Activated CD4-positive, alpha-beta T cell treated with anti-CD3 and anti-CD28 coated beads, Interleukin-10, Interleukin-2, amounts not matched to agents 100 ng/mL and 50 ng/mL, durations not matched to agents 16 hours and 8 hours (primary cell): ENCODE measurements around the gene PLEKHO1.
"Not testable (repeated sequence)": the region's sequence is repeated elsewhere in the genome, so short reads cannot be mapped to it uniquely, and the experiment has no call there.

Source experiments
- DNase-seq: peaks from one replicate; pipeline ENCODE4 v3.0.0-alpha.2; 2020

PLEKHO1 gene

DNA sequence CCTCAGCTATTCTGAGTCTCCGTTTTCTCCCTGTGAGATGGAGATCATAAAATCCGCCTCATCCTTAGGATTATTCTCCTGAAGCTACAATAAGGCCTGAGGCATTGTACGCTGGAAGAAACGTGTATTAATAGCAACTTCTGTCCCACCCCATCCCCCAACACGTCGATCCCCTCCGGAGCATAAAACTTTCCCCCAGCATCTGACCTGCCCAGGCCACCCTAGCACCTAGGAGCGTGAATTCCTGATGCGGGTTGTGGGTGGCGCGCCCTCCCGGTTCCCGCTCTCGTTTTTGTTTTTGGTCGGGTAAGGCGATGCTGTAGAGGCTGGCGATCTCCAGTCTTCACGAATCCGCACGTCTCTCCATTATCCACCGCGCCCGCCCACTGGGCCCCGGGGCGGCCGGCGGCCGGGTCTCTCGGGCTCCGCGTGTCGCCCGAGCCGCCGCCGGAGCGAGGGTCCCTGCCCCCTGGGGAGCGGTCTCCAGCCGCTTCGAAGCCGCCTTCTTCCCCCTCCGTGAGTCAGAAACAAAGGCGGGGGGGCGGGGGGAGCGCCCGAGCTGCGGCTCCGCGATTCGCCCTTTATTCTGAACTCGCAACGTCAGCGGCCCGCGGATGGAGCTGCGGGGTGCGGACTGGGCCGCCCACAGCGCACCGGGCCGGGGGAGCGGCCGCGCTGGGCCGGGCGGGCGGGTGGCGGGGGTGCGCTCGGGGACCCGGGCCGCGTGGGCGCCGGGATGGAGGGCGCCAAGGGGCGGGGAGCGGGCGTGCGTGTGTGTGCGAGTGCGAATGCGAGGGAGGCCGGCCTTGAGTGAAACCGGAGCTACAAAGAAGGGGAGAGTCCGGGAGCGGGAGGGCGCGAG lies at the start of gene PLEKHO1:
TSS of gene PLEKHO1 (plus strand) at position 646 of the 862 bp plus-strand sequence. CDS start 342 bp downstream, outside the sequence.
- DNase-seq: peak; percentile 76

- no peak for DNase-seq
Observed at GRCh38 chr1:150102986-150103385, 46.7 kb upstream of the PLEKHO1 start.

DNA sequence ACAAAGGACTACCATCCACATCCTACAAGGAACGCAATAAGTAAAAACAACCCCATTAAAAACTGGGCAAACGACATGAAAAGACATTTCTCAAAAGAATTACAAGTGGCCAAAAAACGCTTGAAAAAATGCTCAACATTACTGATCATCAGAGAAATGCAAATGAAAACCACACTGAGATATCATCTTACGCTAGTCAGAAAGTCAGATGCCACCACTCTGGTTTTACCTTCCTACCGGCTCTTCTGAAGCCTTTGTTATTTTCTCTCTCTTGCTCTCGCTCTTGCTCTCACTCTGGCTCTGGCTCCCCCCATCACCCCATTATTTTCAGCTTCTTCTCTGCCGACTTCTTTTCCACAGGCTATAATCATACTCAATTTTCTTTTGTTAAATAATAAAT lies 43.4 kb upstream of the PLEKHO1 start:
- DNase-seq: peak; percentile 42

- DNase-seq: peak; percentile 38
Observed at GRCh38 chr1:150109586-150109985, 40.1 kb upstream of the PLEKHO1 start.

DNA sequence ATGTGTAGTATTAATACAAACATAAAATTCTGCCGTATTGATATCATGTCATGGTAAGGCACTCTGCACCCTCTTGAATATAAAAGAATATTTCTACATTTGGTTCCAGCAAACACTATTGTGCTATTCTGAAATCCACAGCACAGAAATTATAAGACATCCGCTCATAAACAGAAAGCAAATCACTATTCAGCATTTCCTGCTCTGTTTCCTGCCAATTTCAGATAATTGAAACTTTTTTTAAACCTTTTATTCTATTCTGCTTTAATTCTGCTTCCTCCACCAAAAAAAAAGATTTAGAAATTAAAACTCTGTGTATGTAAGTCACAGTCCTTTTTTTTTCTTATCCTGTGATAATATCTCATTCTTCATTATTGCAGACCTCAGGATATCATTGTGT lies 39.6 kb upstream of the PLEKHO1 start:
- no peak for DNase-seq

- no peak for DNase-seq
Observed at GRCh38 chr1:150111670-150112069, 38.0 kb upstream of the PLEKHO1 start.

- no peak for DNase-seq
Observed at GRCh38 chr1:150115121-150115520, 34.6 kb upstream of the PLEKHO1 start.

DNA sequence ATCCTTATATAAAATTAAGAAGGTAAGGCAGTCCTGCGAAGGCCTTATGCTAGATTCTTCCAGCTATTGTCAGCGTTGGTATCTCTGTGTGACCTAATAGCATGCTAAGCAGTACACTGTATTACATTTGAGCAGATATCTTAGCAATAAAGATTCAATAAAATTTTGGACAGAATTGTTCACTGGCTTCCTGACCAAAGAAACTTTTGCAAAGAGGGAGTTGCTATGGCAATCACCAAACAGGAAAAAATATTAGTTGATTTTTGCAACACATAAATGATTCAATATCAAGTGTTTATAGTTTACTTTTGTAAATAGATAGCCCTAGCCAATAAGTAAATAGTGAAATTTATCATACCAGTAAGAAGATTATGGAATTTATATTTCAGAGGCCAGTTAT lies 31.0 kb upstream of the PLEKHO1 start:
- DNase-seq: no peak

DNA sequence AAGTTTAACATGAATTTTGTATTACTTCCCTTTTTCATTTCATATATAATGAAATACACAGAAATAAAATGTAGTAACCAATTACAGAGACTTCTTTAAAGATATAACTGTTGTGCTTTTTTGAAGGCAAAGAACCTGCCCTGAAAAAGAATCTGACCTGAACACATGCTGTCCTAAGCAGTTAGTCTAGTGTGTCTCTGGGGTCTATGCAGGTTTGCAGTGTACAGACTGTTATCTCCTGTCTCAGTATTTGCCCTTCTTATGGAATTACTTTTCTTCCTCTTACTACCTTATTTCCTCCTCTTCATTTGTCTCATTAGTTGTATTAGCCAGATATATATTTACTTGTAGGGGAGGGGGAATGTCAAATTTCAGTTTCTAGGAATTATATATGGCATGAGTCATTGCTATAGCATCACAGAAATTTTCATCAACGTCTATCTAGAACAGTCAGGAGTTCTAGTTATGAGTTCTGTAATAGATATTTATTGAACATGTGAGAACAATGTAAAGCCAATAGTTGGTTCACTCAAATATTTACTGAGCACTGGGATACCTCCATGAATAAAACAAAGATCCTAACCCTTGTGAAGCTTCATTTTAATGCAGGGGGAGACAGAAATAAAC lies 28.4 kb upstream of the PLEKHO1 start:
- DNase-seq: no peak

GRCh38 chr1:150126811-150127210 lies 22.9 kb upstream of the PLEKHO1 start:
- no peak for DNase-seq

- DNase-seq: no peak
Observed at GRCh38 chr1:150127464-150127863, 22.3 kb upstream of the PLEKHO1 start.

- DNase-seq: peak; percentile 58
Observed at GRCh38 chr1:150127868-150128267, 21.8 kb upstream of the PLEKHO1 start.

GRCh38 chr1:150132372-150132771 lies 17.3 kb upstream of the PLEKHO1 start:
- DNase-seq: no peak

DNA sequence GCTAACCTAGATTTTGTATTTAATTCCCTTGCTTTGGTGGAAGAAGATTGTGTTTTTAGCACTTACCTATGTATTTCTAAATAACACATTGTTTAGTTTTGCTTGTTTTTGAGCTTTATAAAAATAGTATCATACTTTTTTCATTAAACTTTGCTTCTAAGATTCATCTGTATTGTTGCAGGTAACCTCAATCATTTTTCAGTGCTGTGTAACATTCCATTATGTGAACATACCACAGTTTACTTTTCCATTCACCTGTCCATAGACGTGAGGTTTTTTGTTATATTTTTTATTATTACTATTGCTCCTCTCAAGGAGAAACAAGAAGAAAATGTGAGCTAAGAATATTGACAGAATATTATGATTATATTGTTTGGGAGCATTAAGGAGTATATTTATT lies 15.2 kb upstream of the PLEKHO1 start:
- no peak for DNase-seq

DNA sequence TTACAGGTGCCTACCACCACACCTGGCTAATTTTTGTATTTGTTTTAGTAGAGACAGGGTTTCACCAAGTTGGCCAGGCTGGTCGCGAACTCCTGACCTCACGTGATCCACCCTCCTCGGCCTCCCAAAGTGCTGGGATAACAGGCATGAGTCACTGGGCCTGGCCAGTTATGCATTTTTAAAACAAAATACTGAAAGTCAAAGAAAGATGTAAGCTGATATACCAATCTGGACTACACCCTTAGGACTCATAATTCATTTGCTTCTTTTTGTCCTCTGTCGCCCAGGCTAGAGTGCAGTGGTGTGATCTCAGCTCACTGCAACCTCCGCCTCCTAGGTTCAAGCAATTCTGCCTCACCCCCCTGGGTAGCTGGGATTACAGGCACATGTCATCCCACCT lies 14.3 kb upstream of the PLEKHO1 start:
- DNase-seq: not testable (repeated sequence)

GRCh38 chr1:150138044-150138443 lies 11.7 kb upstream of the PLEKHO1 start:
- DNase-seq: no peak

GRCh38 chr1:150141452-150141851 lies 8.3 kb upstream of the PLEKHO1 start:
- DNase-seq: no peak

DNA sequence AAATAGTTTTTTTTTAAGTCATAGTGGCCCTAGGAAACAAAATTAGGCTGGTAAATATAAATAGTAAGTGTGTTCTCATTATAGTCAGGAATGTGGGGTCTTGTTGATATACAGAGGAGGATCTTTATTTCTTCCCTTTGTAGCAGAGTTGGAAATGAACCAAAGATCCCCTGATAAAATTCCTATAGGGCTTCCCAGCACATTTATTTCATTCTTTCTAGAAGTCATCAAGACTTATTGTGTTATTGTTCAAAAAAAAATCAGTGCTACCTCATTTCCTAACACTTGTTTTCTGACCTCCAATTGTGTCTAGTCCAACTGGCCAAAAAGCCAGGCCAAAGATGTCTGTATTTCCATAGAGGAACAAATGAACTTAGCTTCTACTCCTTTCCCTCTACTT lies 7.6 kb upstream of the PLEKHO1 start:
- DNase-seq: no peak

DNA sequence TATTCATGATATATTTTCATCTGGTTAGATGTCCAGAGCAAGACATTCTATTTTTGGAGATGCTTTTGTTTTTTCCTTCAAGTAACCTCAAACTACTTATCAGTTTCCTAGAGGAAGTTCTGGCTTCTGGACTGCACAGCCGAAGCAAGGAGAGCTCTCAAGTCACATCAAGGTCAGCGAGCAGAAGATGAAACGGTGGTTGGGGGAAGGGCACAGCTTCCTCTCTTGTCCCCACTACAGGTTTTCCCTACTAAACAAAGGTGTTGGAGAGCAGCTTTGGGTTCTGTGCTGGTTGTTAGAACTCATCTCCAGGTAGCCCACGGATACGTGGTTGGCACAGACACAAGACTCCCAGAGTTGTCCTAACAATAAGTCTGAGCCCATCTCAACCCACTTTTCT lies 5.1 kb upstream of the PLEKHO1 start:
- DNase-seq: no peak

- DNase-seq: not testable (repeated sequence)
Observed at GRCh38 chr1:150146016-150146415, 3.7 kb upstream of the PLEKHO1 start.

- DNase-seq: no peak
Observed at GRCh38 chr1:150146849-150147542, 2.7 kb upstream of the PLEKHO1 start.

- DNase-seq: no peak
Observed at GRCh38 chr1:150148837-150149270, 862 bp upstream of the PLEKHO1 start.

GRCh38 chr1:150150133-150151021 lies 661 bp downstream of the PLEKHO1 start:
- no peak for DNase-seq
